ENCODE results near the gene CNIH2. TPM values are rescaled to one million over a fixed set of nuclear protein-coding genes. Genes with fewer than 3 reads are reported as not detected.
A peak's percentile ranks its signal among the peaks of the same experiment; 100 is the strongest.

The CNIH2 gene
- total and polyA plus RNA-seq, 2 of the 13 experiments (the other 11 are each of a cell fraction or from before 2014, with no cell fraction given): 0.60 to 0.69 TPM

DNA sequence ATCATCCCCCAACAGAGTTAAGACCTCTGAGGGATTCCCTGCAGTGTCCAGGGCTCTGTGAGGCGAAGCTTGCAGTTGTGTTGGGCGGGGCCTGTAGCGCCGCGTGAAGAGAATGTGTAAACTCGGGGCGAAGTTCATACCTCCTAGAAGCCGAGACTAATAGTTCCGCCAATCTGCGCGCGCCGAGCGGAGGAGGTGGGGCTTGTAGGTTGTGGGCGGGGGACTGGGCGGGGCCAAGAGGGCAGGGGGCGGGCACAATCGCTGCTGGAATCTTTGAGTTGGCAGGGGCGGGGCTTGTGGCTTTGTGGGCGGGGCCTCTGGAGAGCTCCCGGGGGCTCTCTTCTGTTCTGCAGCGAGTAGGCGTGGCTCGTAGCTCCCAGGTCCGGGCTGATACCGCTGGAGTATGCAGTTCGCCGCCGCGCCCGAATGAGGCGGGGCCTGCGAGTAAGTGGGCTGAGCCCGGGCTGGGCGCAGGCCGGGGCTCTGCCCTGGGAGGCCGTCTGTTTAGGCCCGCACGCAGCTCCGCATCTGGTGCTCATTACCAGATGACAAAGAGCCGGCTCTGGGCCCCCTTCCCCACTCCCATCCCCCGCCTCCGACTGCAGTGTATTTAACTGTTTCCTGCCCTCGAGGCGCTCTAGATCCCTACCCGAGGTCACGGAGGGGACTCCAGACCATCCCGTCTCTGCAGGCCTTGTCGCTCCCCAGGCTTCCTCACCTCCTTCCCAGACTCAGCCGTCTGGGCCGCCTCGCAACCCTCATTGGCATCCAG is 34.8 kb downstream of the CNIH2 start (continued):
- TF ChIP-seq ZNF749 (CRISPR knock-in tag; IDR thresholded peaks at IDR 0.05; ENCODE audit: borderline replicate concordance) (0 out of 2 replicates have a peak, but pooled peaks have one; percentile 4), ZNF124 (CRISPR knock-in tag; IDR thresholded peaks at IDR 0.05) (no peak; the same call in 1 of the 2 replicates), HDAC2 (CRISPR knock-in tag; IDR thresholded peaks at IDR 0.05) (0 out of 2 replicates have a peak, but pooled peaks have one; percentile 6), IRF2 (CRISPR knock-in tag; IDR thresholded peaks at IDR 0.05) (peak; percentile 11; the same call in 1 of the 2 replicates), ZNF441 (CRISPR knock-in tag; IDR thresholded peaks at IDR 0.05; ENCODE audit: borderline replicate concordance) (no peak), NCOA2 (CRISPR knock-in tag; IDR thresholded peaks at IDR 0.05) (0 out of 2 replicates have a peak, but pooled peaks have one; percentile 16), ZBTB38 (CRISPR knock-in tag; IDR thresholded peaks at IDR 0.05) (no peak), ZNF746 (CRISPR knock-in tag; IDR thresholded peaks at IDR 0.05) (peak; percentile 56; the same call in 1 of the 2 replicates), ZNF318 (CRISPR knock-in tag; IDR thresholded peaks at IDR 0.05) (no peak), ZNF670 (CRISPR knock-in tag; IDR thresholded peaks at IDR 0.05; ENCODE audit: borderline replicate concordance) (0 out of 2 replicates have a peak, but pooled peaks have one; percentile 54), ZNF281 (CRISPR knock-in tag; IDR thresholded peaks at IDR 0.05; ENCODE audit: borderline replicate concordance) (no peak), ZFY (CRISPR knock-in tag; IDR thresholded peaks at IDR 0.05) (peak; percentile 82), RARG (CRISPR knock-in tag; IDR thresholded peaks at IDR 0.05; ENCODE audit: low read depth) (peak; percentile 38; the same call in 1 of the 2 replicates)
- TF ChIP-seq, protein P1, sequence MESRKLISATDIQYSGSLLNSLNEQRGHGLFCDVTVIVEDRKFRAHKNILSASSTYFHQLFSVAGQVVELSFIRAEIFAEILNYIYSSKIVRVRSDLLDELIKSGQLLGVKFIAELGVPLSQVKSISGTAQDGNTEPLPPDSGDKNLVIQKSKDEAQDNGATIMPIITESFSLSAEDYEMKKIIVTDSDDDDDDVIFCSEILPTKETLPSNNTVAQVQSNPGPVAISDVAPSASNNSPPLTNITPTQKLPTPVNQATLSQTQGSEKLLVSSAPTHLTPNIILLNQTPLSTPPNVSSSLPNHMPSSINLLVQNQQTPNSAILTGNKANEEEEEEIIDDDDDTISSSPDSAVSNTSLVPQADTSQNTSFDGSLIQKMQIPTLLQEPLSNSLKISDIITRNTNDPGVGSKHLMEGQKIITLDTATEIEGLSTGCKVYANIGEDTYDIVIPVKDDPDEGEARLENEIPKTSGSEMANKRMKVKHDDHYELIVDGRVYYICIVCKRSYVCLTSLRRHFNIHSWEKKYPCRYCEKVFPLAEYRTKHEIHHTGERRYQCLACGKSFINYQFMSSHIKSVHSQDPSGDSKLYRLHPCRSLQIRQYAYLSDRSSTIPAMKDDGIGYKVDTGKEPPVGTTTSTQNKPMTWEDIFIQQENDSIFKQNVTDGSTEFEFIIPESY (CRISPR knock-in tag; IDR thresholded peaks at IDR 0.05): no peak

All from HepG2 (cell line).